Tibial artery (tissue), 4 donors: ENCODE results near the gene MPRIP.
"Not testable (repeated sequence)": the region's sequence is repeated elsewhere in the genome, so short reads cannot be mapped to it uniquely, and the experiment has no call there.

Experiments used
- DNase-seq, 2 donors: peaks; one replicate each; pipeline ENCODE4 v3.0.0-alpha.2; 2019
- H3K27ac ChIP-seq, 2 donors: fragments of 200-600 bp; sonication (generic) in 1 of 2; 1 replicate in 1 of 2; 2 replicates in 1 of 2; pipeline ENCODE4 v1.5.1; 2018 to 2019; ENCODE audit warnings: mild to moderate bottlenecking in 1 of 2
- H3K27me3 ChIP-seq, 2 donors: fragments of 200-600 bp; sonication (generic) in 1 of 2; one replicate each; pipeline versions ENCODE4 v1.5.1 to v1.6.0; 2016 to 2019
- H3K36me3 ChIP-seq, 3 donors: fragments of 200-600 bp; sonication (generic) in 2 of 3; one replicate each; pipeline ENCODE4 v1.5.1; 2016 to 2019; ENCODE audit warnings: mild to moderate bottlenecking in 2 of 3
- H3K4me1 ChIP-seq, 4 donors: fragments of 200-600 bp; sonication (generic) in 2 of 4; 1 replicate in 3 of 4; 2 replicates in 1 of 4; pipeline ENCODE4 v1.5.1; 2016 to 2019
- H3K4me3 ChIP-seq, 2 donors: fragments of 200-600 bp; sonication (generic) in 1 of 2; 1 replicate in 1 of 2; 2 replicates in 1 of 2; pipeline ENCODE4 v1.5.1; 2018 to 2019; ENCODE audit warnings: mild to moderate bottlenecking in 2 of 2
- H3K9me3 ChIP-seq, 3 donors: fragments of 200-600 bp; sonication (generic) in 1 of 3; one replicate each; pipeline ENCODE4 v1.5.1; 2016 to 2019
- intact Hi-C: fragments of 100-400 bp; cut with DNase I; formaldehyde crosslinking; loops from one replicate; pipeline ENCODE4 v1.15.0; 2023; ENCODE audit warnings: low total_unique reads
- TF ChIP-seq, protein P1 (sequence below), 2 experiments: fragments of 200-600 bp in 1 of 2; fragments of 450-650 bp in 1 of 2; IDR thresholded peaks; one replicate each; pipeline ENCODE4 v1.5.1; 2017 to 2019; ENCODE audit warnings: antibody characterized with exemption in 2 of 2, mild to moderate bottlenecking in 1 of 2, moderate library complexity in 1 of 2

MPRIP gene

DNA sequence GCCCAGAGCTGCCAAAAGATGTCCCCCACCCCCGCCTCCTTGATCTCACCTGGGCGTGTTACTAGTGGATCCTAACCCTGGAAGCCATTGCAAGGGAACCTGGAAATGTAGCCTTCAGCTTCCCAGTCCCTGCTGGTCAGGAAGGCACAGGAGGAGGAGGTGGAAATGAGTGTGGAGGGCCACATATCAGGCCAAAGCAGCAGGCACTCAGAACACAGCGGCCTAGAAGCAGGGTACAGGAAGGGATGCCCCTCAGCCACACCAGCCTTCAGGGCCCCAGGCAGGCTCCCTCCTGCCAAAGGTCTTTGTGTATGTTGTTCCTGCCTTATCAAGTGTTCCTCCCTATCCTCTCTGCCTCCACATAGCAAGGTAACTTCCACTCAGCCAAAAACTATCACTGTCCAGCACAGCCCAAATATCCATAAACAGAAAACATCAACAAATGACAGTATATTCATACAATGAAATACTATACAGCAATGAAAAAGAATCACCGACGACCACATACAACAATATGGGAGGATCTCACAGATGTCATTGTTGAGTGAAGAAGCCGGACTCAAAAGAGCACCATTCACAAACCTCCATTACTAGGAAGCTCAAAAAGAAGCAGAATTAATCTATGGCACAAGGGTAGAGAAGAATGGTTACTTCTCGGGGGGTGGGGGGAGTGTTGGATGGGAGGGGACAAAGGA lies 42.2 kb upstream of the MPRIP start:
- Histone ChIP-seq H3K4me3 (no peak overlapping the region), H3K27ac (no peak overlapping the region), H3K36me3 (no peaks in the 10 kb centered on the region), H3K4me1 (peaks cover 0 to 24% (median 20%) of the 10 kb centered on the region in 4 donors), H3K9me3 (no peaks in the 10 kb centered on the region), H3K27me3 (peaks cover 0 to 7% of the 10 kb centered on the region in 2 donors)
- intact Hi-C loops = loop anchor here (5.0 to 10.0 kb wide), 4 partner anchors 125 to 312 kb away; partner anchors contain the start of genes FLCN and PLD6
- DNase-seq = no peak
- TF ChIP-seq, protein P1, sequence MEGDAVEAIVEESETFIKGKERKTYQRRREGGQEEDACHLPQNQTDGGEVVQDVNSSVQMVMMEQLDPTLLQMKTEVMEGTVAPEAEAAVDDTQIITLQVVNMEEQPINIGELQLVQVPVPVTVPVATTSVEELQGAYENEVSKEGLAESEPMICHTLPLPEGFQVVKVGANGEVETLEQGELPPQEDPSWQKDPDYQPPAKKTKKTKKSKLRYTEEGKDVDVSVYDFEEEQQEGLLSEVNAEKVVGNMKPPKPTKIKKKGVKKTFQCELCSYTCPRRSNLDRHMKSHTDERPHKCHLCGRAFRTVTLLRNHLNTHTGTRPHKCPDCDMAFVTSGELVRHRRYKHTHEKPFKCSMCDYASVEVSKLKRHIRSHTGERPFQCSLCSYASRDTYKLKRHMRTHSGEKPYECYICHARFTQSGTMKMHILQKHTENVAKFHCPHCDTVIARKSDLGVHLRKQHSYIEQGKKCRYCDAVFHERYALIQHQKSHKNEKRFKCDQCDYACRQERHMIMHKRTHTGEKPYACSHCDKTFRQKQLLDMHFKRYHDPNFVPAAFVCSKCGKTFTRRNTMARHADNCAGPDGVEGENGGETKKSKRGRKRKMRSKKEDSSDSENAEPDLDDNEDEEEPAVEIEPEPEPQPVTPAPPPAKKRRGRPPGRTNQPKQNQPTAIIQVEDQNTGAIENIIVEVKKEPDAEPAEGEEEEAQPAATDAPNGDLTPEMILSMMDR (IDR thresholded peaks at IDR 0.05) = no peak

DNA sequence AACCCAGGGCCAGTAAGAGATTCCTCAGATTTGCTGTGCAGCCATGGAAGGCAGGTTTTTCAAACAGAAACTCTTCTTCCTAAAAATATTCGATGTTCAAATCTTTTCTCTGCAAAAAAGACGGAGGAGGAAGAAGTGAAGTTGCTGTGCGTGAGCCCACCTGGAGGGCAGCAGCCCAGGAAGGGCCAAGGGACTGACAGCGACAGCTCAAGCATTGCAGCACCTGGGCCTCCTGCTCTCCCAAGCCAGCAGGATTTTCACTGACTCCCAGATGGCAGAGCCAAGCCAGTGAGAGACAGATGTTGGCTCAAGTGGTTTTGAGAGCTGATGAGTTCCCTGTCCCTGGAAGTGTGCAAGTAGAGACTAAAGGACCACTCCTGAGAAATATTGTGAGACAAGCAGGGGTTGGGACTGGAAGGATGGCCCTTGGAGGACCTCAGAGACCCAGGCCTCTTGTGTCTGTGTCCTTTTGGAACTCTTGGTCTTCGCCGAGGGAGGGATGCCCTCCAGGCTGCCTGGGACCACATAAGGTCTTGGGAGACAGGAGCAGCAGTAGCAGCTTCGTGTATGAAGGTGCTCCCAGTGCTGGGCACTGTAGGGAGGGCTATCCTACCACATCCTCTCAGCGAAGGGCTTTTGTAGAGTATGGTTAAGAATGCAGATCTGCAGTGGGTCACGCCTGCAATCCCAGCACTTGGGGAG lies 41.0 kb upstream of the MPRIP start:
- Histone ChIP-seq H3K36me3 (no peaks in the 10 kb centered on the region), H3K9me3 (no peaks in the 10 kb centered on the region), H3K4me3 (no peak overlapping the region), H3K27ac (no peak overlapping the region), H3K4me1 (peaks cover 0 to 30% (median 23%) of the 10 kb centered on the region in 4 donors), H3K27me3 (peaks cover 0 to 7% of the 10 kb centered on the region in 2 donors)
- intact Hi-C loops = loop anchor here (5.0 to 10.0 kb wide), 4 partner anchors 124 to 311 kb away; partner anchors contain the start of genes FLCN and PLD6
- TF ChIP-seq, protein P1 (IDR thresholded peaks at IDR 0.05) = no peak
- peak in 1 of 2 donors; percentile 61 for DNase-seq

DNA sequence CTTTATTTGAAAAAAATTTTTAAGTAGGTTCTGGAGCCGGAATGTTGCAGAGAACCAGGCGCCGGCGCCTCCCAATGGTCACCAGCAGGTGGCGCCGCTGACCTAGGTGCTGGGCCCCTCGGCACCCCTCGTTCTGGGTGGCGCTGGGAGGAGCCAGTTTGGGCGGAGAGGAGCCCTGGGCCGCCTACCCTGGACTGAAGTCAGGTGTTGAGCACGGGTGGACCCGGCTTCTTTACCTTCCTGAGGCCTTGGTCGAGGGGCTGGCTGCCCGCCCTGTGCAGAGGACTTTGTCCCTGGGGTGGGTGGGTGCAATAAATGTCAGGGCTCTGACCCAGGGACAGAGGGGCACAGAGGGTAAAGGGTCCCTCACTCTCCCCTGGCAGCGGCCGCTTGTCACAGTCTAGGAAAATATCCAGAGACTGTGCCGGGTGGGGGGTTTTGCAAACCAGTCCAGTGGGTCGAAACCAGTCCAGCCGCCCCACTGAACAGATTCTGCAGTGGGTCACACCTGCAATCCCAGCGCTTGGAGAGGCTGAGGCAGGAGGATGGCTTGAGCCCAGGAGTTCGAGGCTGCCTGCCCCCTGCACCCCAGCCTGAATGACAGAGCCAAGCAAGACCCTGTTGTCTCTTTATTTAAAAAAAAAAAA lies 40.3 kb upstream of the MPRIP start:
- Histone ChIP-seq H3K4me3 (no peak overlapping the region), H3K27me3 (peaks cover 0 to 7% of the 10 kb centered on the region in 2 donors), H3K9me3 (no peaks in the 10 kb centered on the region), H3K4me1 (peaks cover 0 to 30% (median 23%) of the 10 kb centered on the region in 4 donors), H3K27ac (no peak overlapping the region), H3K36me3 (no peaks in the 10 kb centered on the region)
- TF ChIP-seq, protein P1 (IDR thresholded peaks at IDR 0.05) = peak; percentile 92 to 99
- DNase-seq = peak; percentile 65 to 85
- intact Hi-C loops = loop anchor here (5.0 to 10.0 kb wide), 4 partner anchors 123 to 310 kb away; partner anchors contain the start of genes FLCN and PLD6

DNA sequence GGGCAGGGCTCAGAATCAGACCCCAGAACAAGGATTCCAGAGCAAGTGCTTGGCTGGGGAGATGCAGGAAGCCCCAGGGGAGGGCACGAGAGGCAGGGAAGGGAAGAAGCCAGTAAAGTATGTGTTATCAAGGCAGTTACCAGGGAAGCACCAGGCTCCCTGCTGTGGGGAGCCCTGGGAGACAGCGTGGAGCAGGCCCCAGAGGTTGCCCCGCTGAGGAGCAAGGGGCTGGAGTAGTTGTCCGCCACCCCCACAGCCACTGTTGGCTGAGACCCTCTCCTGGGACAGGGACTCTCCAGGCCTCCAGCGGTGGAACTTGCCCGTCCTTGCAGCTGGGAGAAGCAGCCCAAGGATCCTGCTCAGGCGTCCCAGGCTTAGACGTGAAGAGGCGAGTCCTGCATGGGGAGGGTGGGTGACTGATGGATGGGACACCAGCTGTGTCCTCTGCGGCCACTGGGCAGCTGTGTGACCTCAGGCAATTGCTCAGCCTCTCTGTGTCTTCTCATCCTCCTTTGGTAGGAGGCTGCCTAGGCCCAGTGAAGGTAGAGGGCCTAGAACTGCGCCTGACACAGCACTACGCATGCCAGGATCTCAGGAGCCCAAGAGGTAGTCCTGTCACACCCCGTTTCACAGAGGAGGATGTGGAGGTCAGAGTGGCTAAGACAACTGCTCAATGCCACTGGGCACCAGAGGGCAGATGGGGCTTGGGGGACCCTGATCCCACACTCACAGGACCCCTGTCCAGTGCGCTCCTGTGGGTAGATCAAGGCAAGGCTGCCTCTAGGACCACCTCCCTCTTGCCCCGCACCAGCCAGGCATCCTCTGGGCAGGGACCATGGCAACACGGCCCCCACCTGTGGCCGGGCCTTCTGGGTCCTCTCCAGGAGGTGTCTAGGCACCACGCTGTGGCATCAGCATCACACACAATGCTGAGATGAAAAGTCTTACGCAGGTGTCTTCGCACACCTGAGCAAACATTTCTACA lies 39.2 kb upstream of the MPRIP start:
- intact Hi-C loops = loop anchor here (5.0 to 10.0 kb wide), 4 partner anchors 122 to 309 kb away; partner anchors contain the start of genes FLCN and PLD6
- peaks cover 0 to 30% (median 23%) of the 10 kb centered on the region in 4 donors for H3K4me1 ChIP-seq
- H3K27ac ChIP-seq, H3K27me3 ChIP-seq, H3K36me3 ChIP-seq, H3K4me3 ChIP-seq, H3K9me3 ChIP-seq: not testable (repeated sequence)
- peak in 1 of 2 donors; percentile 59 for DNase-seq

DNA sequence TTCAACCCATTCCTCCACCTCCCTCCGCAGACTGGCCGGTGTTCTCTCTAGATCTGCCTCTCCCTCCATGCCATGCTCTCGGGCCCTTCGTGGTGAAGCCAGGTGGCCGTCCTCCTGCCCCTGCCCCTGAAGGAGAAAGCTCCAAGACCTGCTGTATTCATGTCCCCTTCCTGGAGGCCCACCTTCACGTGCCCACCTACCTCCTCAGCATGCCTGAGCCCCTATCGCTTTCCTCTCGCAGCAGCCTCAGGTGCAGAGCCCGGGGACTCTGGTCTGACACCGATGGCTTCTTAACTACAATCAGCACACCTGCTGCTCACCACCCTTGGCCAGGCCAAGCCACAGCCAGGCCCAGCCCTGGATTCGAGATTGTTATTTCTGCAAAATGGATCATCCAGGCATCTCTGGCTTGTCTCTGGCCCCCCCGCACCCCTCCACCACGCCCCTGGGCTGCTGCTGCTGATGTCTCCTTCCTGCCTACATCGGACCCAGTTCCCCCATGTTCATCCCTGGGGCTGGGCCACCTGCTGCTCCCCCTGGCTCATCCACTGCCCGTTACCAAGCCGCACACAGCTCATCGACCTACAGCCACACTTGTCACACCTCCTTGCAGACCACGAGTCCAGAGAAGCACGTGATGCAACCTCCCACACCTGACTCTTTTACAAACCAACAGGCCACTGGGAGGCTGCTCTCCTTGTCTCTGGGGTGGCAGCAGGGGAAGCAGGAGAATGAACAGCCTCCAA lies 37.8 kb upstream of the MPRIP start:
- intact Hi-C loops = loop anchor here (5.0 to 10.0 kb wide), 4 partner anchors 120 to 308 kb away; partner anchors contain the start of genes FLCN and PLD6
- Histone ChIP-seq H3K27ac (peak overlapping the region in 1 of 2 donors; percentile 55), H3K27me3 (no peaks in the 10 kb centered on the region), H3K9me3 (no peaks in the 10 kb centered on the region), H3K4me1 (peaks cover 0 to 36% (median 25%) of the 10 kb centered on the region in 4 donors), H3K36me3 (no peaks in the 10 kb centered on the region), H3K4me3 (no peak overlapping the region)
- peak in 1 of 2 donors; percentile 62 for DNase-seq
- TF ChIP-seq, protein P1 (IDR thresholded peaks at IDR 0.05) = no peak

DNA sequence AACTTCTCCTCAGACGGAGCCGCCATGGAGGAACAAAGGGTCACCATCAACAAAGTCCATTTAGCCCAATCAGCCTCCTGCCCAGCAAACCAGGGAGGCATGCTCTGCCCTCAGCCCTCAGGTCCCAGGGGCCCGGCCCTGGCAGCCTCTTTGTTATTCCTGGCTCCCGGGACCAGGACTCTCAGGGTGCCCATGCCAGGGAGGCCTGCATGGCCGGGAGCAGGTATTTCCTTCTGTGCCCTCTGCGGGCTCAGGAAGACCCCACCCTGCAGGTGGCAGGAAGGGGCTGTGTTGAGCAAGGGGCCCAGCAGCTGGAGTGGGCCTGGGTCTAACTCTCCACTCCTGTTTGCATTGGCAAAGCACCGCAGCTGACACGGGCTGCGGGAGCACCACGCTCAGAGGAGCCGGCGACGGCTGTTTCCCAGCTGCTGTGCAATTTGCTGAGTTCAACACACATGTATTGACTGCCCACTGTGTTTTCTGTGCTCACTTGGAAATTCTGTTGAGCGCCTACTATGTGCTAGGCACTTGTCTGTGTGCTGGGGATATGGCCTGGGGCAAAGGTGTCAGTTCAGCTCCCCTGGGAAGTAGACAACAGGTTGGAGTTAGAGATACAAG lies 37.2 kb upstream of the MPRIP start:
- Histone ChIP-seq H3K27ac (peak overlapping the region in 1 of 2 donors; percentile 55), H3K4me1 (peaks cover 0 to 41% (median 28%) of the 10 kb centered on the region in 4 donors)
- intact Hi-C loops = loop anchor here (5.0 to 10.0 kb wide), 4 partner anchors 120 to 307 kb away; partner anchors contain the start of genes FLCN and PLD6
- DNase-seq = peak; percentile 63 to 95
- not testable (repeated sequence) for H3K36me3 ChIP-seq, H3K4me3 ChIP-seq, H3K27me3 ChIP-seq, H3K9me3 ChIP-seq

DNA sequence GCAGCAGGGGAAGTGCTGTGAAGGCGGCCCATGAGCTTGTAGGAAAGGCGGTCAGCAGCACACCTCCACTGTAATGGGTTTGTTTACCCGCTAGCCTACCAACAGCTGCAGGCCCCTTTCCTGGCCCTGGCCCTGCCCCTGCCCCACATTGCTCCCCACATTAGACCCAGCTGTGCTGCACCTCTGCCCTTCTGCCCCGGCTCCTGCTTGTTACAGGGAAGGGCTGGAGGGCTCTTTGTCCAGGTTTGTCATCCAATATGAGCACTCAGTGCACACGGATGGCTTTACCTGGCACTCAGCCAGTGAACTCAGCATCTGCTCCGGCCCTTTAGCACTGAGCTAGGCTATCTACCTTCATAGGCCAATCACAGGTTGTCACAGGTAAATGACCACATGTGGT lies 34.4 kb upstream of the MPRIP start:
- peak in 1 of 2 donors; percentile 53 for DNase-seq
- H3K27me3 ChIP-seq, H3K27ac ChIP-seq, H3K9me3 ChIP-seq, H3K36me3 ChIP-seq, H3K4me3 ChIP-seq: not testable (repeated sequence)
- peaks cover 0 to 30% (median 19%) of the 10 kb centered on the region in 4 donors for H3K4me1 ChIP-seq
- intact Hi-C loops = loop anchor here (10.0 kb wide), 3 partner anchors 117 to 227 kb away; partner anchors contain the start of genes FLCN and PLD6
